ENCODE results near the gene BBLN.
"Not testable (repeated sequence)": the region's sequence is repeated elsewhere in the genome, so short reads cannot be mapped to it uniquely, and the experiment has no call there.

BBLN gene

GRCh38 chr9:128127568-128127989, 32.5 kb upstream of the BBLN start, which contains the start of gene PTGES2:
Gene PTGES2 (minus strand): TSS chr9:128127729. CDS start chr9:128127717, 12 bp downstream.
- no peak for TF ChIP-seq CTCF (conservative IDR thresholded peaks at IDR 0.05; ENCODE audit: low read depth, low read length)
- H3K4me3 ChIP-seq (ENCODE audit: low read length), result peak within 1 kb of the TSS; percentile 91
- DNase-seq (ENCODE audit: low read depth), result peak; percentile 50

DNA sequence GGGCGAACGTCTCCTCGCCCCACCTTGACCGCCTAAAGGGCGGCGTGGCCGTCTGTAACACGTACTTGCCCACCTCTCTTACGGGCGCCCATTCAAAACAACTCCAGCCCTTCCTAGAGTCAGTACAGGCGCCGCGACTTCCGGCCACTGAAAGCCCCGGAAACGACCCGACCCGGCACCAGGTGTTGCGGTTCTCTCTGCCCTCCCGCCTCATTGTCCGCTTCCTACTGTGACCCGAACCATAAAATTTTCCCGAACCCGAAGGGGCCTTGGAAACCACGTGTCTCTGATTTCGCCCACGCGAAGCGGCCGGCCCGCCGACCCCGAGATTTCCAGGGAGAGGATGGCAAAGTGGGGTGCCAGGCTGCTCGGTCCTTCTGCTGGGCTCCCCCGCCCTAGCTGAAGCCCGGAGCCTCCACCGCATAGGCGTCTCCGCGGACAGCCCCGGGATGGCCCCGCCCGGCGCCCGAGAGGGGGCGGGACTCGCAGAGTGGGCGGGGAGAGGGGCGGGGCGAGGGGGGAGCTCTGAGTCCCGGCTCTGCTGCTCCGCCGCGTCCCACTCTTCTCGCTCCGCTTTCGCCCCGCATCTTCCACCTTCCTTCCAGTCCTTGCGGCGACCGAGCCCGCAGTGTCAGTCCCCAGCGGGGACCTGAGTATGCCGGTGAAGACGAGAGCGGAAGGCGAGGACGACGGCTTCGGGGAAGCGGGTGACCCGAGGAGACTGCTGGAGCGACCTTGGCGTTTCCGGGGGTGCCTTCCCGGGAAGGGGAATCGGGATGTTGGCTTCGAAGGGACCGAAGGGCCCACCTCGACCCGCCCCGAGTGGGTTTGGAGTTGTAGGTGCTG, 31.9 kb upstream of the BBLN start:
- peak; percentile 75 for DNase-seq (ENCODE audit: low read depth)
- H3K4me3 ChIP-seq (ENCODE audit: low read length), result peak overlapping the region; percentile 91
- TF ChIP-seq CTCF (conservative IDR thresholded peaks at IDR 0.05; ENCODE audit: low read depth, low read length), result no peak

GRCh38 chr9:128128836-128129590, 31.1 kb upstream of the BBLN start:
- TF ChIP-seq CTCF (conservative IDR thresholded peaks at IDR 0.05; ENCODE audit: low read depth, low read length), result no peak
- DNase-seq (ENCODE audit: low read depth), result no peak
- H3K4me3 ChIP-seq (ENCODE audit: low read length), result peak overlapping the region; percentile 91

GRCh38 chr9:128129976-128130590, 30.0 kb upstream of the BBLN start:
- DNase-seq (ENCODE audit: low read depth); H3K4me3 ChIP-seq (ENCODE audit: low read length): not testable (repeated sequence)
- TF ChIP-seq CTCF (conservative IDR thresholded peaks at IDR 0.05; ENCODE audit: low read depth, low read length), result peak; percentile 1

DNA sequence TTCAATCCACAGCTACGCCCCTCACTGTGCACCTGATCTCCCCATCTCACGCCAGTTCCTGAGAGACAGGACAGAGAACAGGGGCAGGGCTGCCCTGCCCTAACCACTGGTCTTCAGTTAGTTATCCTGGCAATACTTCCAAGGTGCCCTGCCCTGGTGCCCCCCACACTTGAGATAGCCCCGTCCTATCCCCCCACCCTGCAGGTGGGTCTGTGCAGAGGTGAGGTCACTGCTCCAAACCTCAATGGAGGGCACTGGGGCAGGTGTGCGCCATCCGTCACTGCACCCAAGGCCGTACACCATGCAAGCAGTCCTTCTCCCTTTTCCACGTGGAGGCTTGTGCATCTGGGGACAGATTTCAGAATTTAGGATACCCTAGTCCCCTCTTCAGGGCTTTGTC, 29.4 kb upstream of the BBLN start:
- H3K4me3 ChIP-seq (ENCODE audit: low read length); DNase-seq (ENCODE audit: low read depth): not testable (repeated sequence)

GRCh38 chr9:128131346-128131745, 28.7 kb upstream of the BBLN start:
- DNase-seq (ENCODE audit: low read depth); H3K4me3 ChIP-seq (ENCODE audit: low read length): not testable (repeated sequence)

DNA sequence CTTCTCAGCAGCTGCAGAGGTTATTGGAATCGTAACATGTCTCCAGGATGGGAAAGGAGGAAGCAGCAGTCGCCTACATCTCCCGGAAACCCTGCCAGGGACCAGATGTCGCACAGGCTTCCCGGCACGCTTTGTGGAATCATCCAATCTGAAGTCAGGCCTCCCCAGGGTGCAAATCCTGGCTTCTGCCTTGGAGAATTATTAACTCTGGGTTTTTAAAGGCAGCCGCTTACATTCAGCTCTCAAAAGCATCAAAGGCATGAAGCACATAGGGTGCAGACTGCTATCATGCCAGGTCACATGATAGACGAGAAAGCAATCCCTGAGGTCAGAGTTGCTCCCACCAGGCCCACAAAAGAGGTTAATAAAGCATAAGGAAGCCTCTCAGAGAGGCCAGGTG, 27.9 kb upstream of the BBLN start:
- not testable (repeated sequence) for DNase-seq (ENCODE audit: low read depth); H3K4me3 ChIP-seq (ENCODE audit: low read length)

GRCh38 chr9:128135561-128135960, 24.5 kb upstream of the BBLN start:
- H3K4me3 ChIP-seq (ENCODE audit: low read length); DNase-seq (ENCODE audit: low read depth): not testable (repeated sequence)
